Measurements from ENCODE around the gene KIAA1328. TPM values are rescaled to one million over a fixed set of nuclear protein-coding genes. Genes with fewer than 3 reads are reported as not detected.

KIAA1328 gene
- total RNA-seq, 1 experiment from 2014 or later: 6.2 TPM

DNA sequence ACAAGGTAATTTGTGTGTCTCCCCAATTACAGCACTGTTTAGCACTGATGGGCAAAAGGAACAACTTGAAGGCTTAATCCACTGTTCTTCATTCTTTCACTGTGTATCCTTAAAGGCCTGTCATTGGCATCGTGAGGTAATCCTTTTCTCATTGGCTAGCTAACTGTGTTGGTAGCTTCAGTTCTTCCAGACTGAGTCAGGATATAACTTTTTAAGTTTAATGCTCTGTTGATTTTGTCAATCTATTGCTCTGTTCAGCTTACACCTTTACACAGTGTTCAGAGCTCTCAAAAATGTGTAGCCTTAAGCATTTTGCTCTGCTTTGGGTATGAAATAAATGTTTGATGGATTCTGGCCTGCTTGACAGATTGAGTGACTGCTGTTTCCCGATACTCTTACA is 148.2 kb downstream of the KIAA1328 start:
- ChIA-PET POLR2A (no interaction called here), CTCF (no interaction called here)
- intact Hi-C loops (cut with micrococcal nuclease; ENCODE audit: unreplicated experiment) (no loop called here), in situ Hi-C loops (cut with HindIII; ENCODE audit: low pct_unique_long_range_greater_than_20kb, low sequenced_read_pairs) (no loop called here)
- Histone ChIP-seq H3K4me3 (ENCODE audit: low read depth in 2 of 2, low read length in 2 of 2) (no peak overlapping the region), H3K27ac (ENCODE audit: low read length) (no peak overlapping the region), H3K36me3 (ENCODE audit: control insufficient read depth, insufficient read depth, low read length) (no peaks in the 10 kb centered on the region), H3K9me3 (ENCODE audit: control insufficient read depth, insufficient read depth, low read depth, low read length) (no peaks in the 10 kb centered on the region), H3K27me3 (ENCODE audit: control insufficient read depth, insufficient read depth, low read length) (no peaks in the 10 kb centered on the region), H3K4me1 (ENCODE audit: control insufficient read depth, insufficient read depth, low read length) (no peaks in the 10 kb centered on the region)
- BruUV-seq (replicated peaks): no TSS peak
- ATAC-seq (no peak), DNase-seq (ENCODE audit: low read depth, low spot score) (no peak)
- no peak for TF ChIP-seq SIN3A (IDR thresholded peaks at IDR 0.05; ENCODE audit: borderline replicate concordance, insufficient read depth, low read depth, low read length)
- TF ChIP-seq, protein P1, sequence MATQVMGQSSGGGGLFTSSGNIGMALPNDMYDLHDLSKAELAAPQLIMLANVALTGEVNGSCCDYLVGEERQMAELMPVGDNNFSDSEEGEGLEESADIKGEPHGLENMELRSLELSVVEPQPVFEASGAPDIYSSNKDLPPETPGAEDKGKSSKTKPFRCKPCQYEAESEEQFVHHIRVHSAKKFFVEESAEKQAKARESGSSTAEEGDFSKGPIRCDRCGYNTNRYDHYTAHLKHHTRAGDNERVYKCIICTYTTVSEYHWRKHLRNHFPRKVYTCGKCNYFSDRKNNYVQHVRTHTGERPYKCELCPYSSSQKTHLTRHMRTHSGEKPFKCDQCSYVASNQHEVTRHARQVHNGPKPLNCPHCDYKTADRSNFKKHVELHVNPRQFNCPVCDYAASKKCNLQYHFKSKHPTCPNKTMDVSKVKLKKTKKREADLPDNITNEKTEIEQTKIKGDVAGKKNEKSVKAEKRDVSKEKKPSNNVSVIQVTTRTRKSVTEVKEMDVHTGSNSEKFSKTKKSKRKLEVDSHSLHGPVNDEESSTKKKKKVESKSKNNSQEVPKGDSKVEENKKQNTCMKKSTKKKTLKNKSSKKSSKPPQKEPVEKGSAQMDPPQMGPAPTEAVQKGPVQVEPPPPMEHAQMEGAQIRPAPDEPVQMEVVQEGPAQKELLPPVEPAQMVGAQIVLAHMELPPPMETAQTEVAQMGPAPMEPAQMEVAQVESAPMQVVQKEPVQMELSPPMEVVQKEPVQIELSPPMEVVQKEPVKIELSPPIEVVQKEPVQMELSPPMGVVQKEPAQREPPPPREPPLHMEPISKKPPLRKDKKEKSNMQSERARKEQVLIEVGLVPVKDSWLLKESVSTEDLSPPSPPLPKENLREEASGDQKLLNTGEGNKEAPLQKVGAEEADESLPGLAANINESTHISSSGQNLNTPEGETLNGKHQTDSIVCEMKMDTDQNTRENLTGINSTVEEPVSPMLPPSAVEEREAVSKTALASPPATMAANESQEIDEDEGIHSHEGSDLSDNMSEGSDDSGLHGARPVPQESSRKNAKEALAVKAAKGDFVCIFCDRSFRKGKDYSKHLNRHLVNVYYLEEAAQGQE (IDR thresholded peaks at IDR 0.05; ENCODE audit: insufficient read depth in 1 of 2, low read depth in 2 of 2, low read length in 1 of 2): no peak
- TF ChIP-seq, protein P2, sequence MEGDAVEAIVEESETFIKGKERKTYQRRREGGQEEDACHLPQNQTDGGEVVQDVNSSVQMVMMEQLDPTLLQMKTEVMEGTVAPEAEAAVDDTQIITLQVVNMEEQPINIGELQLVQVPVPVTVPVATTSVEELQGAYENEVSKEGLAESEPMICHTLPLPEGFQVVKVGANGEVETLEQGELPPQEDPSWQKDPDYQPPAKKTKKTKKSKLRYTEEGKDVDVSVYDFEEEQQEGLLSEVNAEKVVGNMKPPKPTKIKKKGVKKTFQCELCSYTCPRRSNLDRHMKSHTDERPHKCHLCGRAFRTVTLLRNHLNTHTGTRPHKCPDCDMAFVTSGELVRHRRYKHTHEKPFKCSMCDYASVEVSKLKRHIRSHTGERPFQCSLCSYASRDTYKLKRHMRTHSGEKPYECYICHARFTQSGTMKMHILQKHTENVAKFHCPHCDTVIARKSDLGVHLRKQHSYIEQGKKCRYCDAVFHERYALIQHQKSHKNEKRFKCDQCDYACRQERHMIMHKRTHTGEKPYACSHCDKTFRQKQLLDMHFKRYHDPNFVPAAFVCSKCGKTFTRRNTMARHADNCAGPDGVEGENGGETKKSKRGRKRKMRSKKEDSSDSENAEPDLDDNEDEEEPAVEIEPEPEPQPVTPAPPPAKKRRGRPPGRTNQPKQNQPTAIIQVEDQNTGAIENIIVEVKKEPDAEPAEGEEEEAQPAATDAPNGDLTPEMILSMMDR (IDR thresholded peaks at IDR 0.05): no peak
- TF ChIP-seq TCF7L2 (IDR thresholded peaks at IDR 0.05; ENCODE audit: low read depth, low read length): no peak
- TF ChIP-seq POLR2AphosphoS5 (IDR thresholded peaks at IDR 0.05; ENCODE audit: low read depth, low read length): no peak

DNA sequence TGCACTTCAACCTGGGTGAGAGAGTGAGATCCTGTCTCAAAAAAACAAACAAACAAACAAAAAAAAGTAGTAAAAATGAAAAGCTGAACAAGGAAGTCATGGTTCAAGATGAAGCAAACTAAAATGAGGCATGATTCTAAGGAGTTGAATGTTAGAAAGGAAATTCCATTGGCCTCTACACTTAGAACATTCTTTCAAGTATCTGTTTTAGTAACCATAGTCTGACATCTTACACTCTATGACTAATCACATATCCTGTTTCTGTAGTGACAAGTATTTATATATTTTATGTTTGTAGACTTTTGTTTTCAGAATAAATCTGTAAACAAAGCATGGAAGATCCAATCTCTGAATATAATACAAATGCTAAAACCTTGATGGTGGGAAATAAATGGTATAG is 164.1 kb downstream of the KIAA1328 start:
- POLR2A ChIA-PET: no interaction called here
- ATAC-seq (no peak), DNase-seq (ENCODE audit: low read depth, low spot score) (no peak)
- no peaks in the 10 kb centered on the region for H3K36me3 ChIP-seq (ENCODE audit: control insufficient read depth, insufficient read depth, low read length)
- H3K9me3 ChIP-seq (ENCODE audit: control insufficient read depth, insufficient read depth, low read depth, low read length): no peaks in the 10 kb centered on the region
- no peaks in the 10 kb centered on the region for H3K4me1 ChIP-seq (ENCODE audit: control insufficient read depth, insufficient read depth, low read length)
- no peaks in the 10 kb centered on the region for H3K27me3 ChIP-seq (ENCODE audit: control insufficient read depth, insufficient read depth, low read length)
- CTCF ChIA-PET: no interaction called here
- no TSS peak for BruUV-seq (replicated peaks)
- H3K4me3 ChIP-seq (ENCODE audit: low read depth in 2 of 2, low read length in 2 of 2): no peak overlapping the region
- no peak overlapping the region for H3K27ac ChIP-seq (ENCODE audit: low read length)
- TF ChIP-seq POLR2AphosphoS5 (IDR thresholded peaks at IDR 0.05; ENCODE audit: low read depth, low read length): no peak
- TF ChIP-seq, protein P1 (IDR thresholded peaks at IDR 0.05; ENCODE audit: insufficient read depth in 1 of 2, low read depth in 2 of 2, low read length in 1 of 2): no peak
- no peak for TF ChIP-seq SIN3A (IDR thresholded peaks at IDR 0.05; ENCODE audit: borderline replicate concordance, insufficient read depth, low read depth, low read length)
- no peak for TF ChIP-seq TCF7L2 (IDR thresholded peaks at IDR 0.05; ENCODE audit: low read depth, low read length)
- intact Hi-C loops (cut with micrococcal nuclease; ENCODE audit: unreplicated experiment): no loop called here
- in situ Hi-C loops (cut with HindIII; ENCODE audit: low pct_unique_long_range_greater_than_20kb, low sequenced_read_pairs): no loop called here
